ENCODE data around the gene GKAP1.
"Not testable (repeated sequence)": the region's sequence is repeated elsewhere in the genome, so short reads cannot be mapped to it uniquely, and the experiment has no call there.

DNA sequence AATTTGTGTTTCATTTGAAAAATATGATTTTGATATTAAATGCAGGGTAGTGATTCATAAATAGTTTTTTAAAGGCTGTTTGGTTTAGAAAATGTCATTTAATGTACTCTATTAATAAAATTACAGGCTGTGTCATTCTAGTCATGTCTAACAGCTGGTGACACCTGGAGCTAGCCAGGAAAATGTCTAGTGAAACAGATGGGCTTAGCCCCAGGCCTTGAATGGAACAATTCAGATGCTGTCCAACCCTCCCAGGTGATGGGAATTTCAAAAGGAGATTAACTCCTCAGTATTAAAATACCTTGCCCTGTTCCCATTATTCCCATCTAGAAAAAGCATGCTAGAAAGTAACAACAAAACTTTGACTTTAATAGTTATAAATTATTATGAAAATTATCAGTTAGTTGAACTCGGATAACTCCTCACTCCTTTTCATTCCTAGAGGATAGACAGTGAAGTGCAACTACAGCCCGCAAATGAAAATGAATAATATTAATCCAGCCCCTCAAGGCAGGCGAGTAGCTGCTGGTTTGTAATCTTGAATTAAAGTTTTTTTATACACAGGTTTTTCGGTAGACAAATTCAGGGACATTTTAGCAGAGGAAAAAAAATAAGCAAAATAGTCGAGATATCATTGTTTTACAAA, 13.0 kb upstream of the GKAP1 start:
- TF ChIP-seq, protein P1, sequence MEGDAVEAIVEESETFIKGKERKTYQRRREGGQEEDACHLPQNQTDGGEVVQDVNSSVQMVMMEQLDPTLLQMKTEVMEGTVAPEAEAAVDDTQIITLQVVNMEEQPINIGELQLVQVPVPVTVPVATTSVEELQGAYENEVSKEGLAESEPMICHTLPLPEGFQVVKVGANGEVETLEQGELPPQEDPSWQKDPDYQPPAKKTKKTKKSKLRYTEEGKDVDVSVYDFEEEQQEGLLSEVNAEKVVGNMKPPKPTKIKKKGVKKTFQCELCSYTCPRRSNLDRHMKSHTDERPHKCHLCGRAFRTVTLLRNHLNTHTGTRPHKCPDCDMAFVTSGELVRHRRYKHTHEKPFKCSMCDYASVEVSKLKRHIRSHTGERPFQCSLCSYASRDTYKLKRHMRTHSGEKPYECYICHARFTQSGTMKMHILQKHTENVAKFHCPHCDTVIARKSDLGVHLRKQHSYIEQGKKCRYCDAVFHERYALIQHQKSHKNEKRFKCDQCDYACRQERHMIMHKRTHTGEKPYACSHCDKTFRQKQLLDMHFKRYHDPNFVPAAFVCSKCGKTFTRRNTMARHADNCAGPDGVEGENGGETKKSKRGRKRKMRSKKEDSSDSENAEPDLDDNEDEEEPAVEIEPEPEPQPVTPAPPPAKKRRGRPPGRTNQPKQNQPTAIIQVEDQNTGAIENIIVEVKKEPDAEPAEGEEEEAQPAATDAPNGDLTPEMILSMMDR (IDR thresholded peaks at IDR 0.05): not testable (repeated sequence)
- TF ChIP-seq EZH2, EZH2phosphoT487 (IDR thresholded peaks at IDR 0.05): not testable (repeated sequence)
